BLaER1 treated with 17β-estradiol and CSF1 and Interleukin-3, amounts not matched to agents 10 nM and 100 nM (cell line): ENCODE measurements around the gene PTPRN2.

ENCODE experiments used
- H3K27ac ChIP-seq, 11 experiments: shearing (Covaris generic); formaldehyde crosslinking; 2 replicates each; pipeline ENCODE4 v1.8.1; 2022
- H3K27me3 ChIP-seq, 11 experiments: shearing (Covaris generic); formaldehyde crosslinking; 2 replicates each; pipeline ENCODE4 v1.8.1; 2022
- H3K36me3 ChIP-seq, 11 experiments: shearing (Covaris generic); formaldehyde crosslinking; 2 replicates each; pipeline ENCODE4 v1.8.1; 2022
- H3K4me1 ChIP-seq, 10 experiments: shearing (Covaris generic); formaldehyde crosslinking; 2 replicates each; pipeline ENCODE4 v1.8.1; 2022
- H3K4me2 ChIP-seq, 11 experiments: shearing (Covaris generic); formaldehyde crosslinking; 2 replicates each; pipeline ENCODE4 v1.8.1; 2022
- H3K4me3 ChIP-seq, 10 experiments: shearing (Covaris generic); formaldehyde crosslinking; 2 replicates each; pipeline ENCODE4 v1.8.1; 2022
- H3K9ac ChIP-seq, 11 experiments: shearing (Covaris generic); formaldehyde crosslinking; 2 replicates each; pipeline ENCODE4 v1.8.1; 2022
- H3K9me3 ChIP-seq, 11 experiments: shearing (Covaris generic); formaldehyde crosslinking; replicated peaks in 1 of 11; 2 replicates each; pipeline ENCODE4 v1.8.1; 2022
- H4K20me1 ChIP-seq, 11 experiments: shearing (Covaris generic); formaldehyde crosslinking; 2 replicates each; pipeline ENCODE4 v1.8.1; 2022
- Cebpa-rat ChIP-seq, 11 experiments: shearing (Covaris generic); IDR thresholded peaks; 2 replicates each; pipeline ENCODE4 v1.8.1; 2022

The PTPRN2 gene

DNA sequence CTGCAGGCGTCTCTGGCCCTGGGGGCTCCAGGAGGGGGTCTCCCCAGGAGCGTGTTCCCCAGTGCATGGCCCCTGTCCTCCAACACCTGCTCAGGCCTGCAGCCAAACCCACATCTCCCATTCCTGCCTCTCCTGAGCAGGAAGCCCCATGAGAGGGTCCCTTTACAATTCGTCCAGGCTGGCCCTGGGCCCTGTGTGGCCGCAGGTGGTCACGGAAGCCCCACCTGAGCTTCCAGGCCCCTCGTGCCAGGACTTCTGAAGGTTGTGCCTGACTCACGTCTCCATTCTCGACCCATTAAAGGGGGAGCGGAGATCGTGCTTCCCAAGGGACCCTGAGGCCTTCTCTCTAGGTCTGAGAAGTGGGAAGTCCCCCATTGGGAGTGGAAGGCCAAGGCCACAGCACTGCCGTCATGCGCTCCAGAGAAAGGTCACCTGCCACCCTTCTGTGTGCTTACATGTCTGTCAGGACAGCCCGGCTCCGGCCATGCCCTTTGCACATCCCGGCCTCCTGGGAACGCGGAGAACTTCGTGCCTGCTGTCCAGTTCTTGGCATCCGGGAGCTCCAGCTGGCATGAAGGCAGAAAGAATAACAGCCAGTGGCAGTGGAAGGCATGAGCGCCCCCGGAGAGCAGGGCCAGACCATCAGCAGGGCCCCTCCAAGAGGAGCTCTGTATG is 868.5 kb downstream of the PTPRN2 start:
- no peaks in the 10 kb centered on the region for H3K36me3 ChIP-seq
- no peak for TF ChIP-seq Cebpa-rat (IDR thresholded peaks at IDR 0.05)
- no peaks in the 10 kb centered on the region for H3K4me1 ChIP-seq
- no peak overlapping the region for H3K4me2 ChIP-seq
- H4K20me1 ChIP-seq, result peaks cover 0 to 5% (median 0%) of the 10 kb centered on the region in 11 experiments; a peak in 2 of 22 replicates
- H3K27ac ChIP-seq, result no peak overlapping the region
- no peak overlapping the region for H3K4me3 ChIP-seq
- H3K9ac ChIP-seq, result no peak overlapping the region
- peaks cover 0 to 5% (median 0%) of the 10 kb centered on the region in 11 experiments; a peak in 2 of 22 replicates for H3K9me3 ChIP-seq
- H3K27me3 ChIP-seq, result no peaks in the 10 kb centered on the region

DNA sequence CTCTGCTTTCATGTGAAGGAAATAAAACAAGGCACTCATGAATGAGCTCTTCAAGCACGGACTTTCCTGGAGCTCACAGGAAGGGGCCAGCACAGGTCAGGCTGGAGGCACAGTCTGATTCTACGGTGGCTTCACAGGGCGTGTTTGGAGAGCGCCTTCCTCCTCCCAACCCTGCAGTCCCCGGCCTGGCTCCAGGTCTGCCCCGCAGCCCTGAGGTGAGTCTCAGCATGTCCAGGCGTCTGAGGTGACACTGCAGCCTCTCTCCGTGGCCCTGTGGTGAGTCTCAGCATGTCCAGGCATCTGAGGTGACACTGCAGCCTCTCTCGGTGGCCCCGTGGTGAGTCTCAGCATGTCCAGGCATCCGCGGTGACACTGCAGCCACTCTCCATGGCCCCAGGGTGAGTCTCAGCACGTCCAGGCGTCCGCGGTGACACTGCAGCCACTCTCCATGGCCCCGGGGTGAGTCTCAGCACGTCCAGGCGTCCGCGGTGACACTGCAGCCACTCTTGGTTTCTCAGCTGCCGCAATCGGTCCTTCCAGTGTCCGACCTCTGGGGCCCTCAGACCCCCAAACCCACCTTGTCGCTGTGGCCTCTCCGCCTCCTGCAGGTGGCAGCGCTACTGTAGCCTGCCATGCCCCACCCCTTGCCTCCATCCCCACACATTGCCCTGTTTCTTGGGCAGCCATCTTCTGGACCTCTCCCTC is 869.2 kb downstream of the PTPRN2 start:
- Histone ChIP-seq H3K4me2 (no peak overlapping the region), H3K9ac (no peak overlapping the region), H3K36me3 (no peaks in the 10 kb centered on the region), H4K20me1 (peaks cover 0 to 5% (median 0%) of the 10 kb centered on the region in 11 experiments; a peak in 3 of 22 replicates), H3K27ac (no peak overlapping the region), H3K9me3 (peaks cover 0 to 5% (median 0%) of the 10 kb centered on the region in 11 experiments; a peak in 2 of 22 replicates), H3K4me1 (no peaks in the 10 kb centered on the region), H3K27me3 (no peaks in the 10 kb centered on the region), H3K4me3 (no peak overlapping the region)
- TF ChIP-seq Cebpa-rat (IDR thresholded peaks at IDR 0.05), result no peak

DNA sequence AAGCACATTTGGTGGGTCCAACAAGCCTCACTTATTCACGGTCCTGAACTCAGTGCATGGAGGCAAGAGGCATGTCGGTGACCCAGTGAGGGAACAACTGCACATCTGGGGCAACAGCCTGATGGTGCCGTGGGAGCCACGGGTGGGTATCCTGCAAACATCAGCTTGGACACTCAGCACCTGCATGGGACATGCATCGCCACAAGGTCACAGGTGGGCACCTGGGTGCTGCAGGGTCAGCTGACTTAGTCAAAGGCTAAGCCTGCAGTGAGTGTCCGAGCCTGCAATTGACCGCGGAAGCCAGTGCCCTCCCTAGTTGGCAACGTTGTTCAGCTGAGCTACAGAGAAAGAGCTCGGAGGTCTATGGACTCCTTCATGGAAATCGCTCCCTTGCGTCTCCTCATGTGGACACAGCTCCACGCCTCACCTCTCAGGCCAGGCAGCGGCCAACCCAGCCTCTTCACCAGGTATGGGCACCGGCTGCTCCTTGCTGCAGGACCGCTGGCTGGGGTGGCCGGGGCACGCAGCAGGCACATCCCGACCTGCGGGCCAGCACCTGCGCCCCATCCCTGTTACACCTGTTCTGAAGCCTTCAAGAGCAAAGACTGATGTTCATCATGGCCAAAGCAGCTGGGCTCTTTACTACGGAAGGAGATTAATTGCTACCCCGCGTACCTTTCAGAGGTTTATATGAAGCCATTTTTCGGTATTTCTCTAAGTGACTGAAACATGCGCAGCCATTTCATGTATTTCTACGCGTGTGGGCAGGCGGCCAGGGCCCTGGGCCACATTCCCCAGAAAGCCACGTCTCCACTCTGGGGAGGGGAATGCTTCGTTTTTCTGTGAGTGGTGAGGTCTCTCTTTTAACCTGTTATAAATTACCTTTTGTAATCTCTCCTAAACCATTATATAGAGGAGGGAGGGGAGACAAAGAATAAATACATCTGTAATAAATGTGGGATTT is 870.1 kb downstream of the PTPRN2 start:
- Histone ChIP-seq H3K9ac (no peak overlapping the region), H3K4me3 (no peak overlapping the region), H3K27ac (no peak overlapping the region), H3K27me3 (no peaks in the 10 kb centered on the region), H4K20me1 (peaks cover 0 to 5% (median 0%) of the 10 kb centered on the region in 11 experiments; a peak in 2 of 22 replicates), H3K4me2 (no peak overlapping the region), H3K36me3 (no peaks in the 10 kb centered on the region), H3K4me1 (no peaks in the 10 kb centered on the region), H3K9me3 (peaks cover 0 to 5% (median 0%) of the 10 kb centered on the region in 11 experiments; a peak in 2 of 22 replicates)
- no peak for TF ChIP-seq Cebpa-rat (IDR thresholded peaks at IDR 0.05)

DNA sequence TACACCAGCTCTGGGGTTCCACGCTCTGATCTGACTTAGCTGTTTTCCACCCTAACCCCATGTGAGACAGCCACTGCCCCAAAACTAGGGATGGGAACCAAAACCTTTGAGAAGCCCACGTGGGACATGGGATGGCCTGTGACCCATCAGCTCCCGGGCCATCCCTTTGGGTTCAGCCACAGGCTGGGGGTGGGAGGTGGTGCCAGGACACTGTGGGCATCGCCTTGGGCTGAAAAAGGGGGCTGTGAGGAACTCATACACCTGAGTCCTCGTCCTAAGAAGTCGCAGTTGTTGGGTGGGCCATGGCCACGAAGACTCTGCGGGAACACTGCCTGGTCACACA is 871.7 kb downstream of the PTPRN2 start:
- no peak overlapping the region for H3K4me3 ChIP-seq
- no peak overlapping the region for H3K4me2 ChIP-seq
- H3K4me1 ChIP-seq, result no peaks in the 10 kb centered on the region
- no peak overlapping the region for H3K27ac ChIP-seq
- H3K27me3 ChIP-seq, result no peaks in the 10 kb centered on the region
- H4K20me1 ChIP-seq, result peaks cover 0 to 5% (median 0%) of the 10 kb centered on the region in 11 experiments; a peak in 2 of 22 replicates
- no peak for TF ChIP-seq Cebpa-rat (IDR thresholded peaks at IDR 0.05)
- no peaks in the 10 kb centered on the region for H3K36me3 ChIP-seq
- peaks cover 0 to 5% (median 0%) of the 10 kb centered on the region in 11 experiments; a peak in 2 of 22 replicates for H3K9me3 ChIP-seq
- H3K9ac ChIP-seq, result no peak overlapping the region

DNA sequence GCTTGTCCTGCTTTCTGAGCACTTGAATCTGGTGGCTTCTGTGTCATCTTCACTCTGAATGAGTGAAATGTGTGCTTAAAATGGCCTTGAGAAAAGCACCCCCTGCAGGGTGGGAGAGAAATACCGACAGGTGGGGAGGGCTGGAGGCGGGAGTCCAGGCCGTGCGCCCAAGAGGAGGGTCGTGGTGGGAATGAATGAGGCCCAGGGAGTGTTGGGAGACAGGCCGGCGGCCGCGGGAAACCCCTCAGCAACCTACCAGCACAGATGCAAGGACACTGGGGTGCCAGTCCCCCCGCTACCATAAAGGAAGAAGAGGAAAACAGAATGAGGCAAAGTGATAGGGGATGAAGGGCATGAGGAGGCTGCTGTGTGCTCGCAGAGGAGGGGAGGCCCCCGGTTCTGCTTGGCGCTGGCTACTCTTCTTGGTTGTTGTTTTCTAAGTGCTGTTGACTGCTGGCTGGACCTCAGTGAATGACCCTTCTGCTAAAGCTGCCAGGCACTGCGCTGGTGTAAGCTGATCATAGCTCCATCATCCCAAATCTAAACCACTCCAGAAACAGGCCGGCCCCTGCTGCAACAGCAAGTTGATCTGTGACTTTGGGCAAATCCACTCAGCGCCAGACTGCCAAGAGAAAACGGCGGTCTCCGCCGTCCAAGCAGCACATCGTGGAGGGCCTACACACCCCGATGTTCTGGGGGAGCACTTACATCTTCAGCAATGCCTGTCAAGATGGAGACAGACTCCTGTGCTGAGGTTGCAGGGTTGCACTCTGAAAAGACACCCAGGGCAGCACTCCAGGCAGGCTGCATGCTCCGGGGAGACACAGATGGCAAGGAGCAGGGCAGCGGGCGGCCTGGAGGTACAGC is 872.3 kb downstream of the PTPRN2 start:
- TF ChIP-seq Cebpa-rat (IDR thresholded peaks at IDR 0.05), result no peak
- H3K27me3 ChIP-seq, result no peaks in the 10 kb centered on the region
- H3K4me1 ChIP-seq, result no peaks in the 10 kb centered on the region
- H3K36me3 ChIP-seq, result no peaks in the 10 kb centered on the region
- H3K4me3 ChIP-seq, result no peak overlapping the region
- H3K9ac ChIP-seq, result no peak overlapping the region
- H3K9me3 ChIP-seq, result peaks cover 0 to 5% (median 0%) of the 10 kb centered on the region in 11 experiments; a peak in 2 of 22 replicates
- H4K20me1 ChIP-seq, result peaks cover 0 to 5% (median 0%) of the 10 kb centered on the region in 11 experiments; a peak in 2 of 22 replicates
- no peak overlapping the region for H3K4me2 ChIP-seq
- H3K27ac ChIP-seq, result no peak overlapping the region

DNA sequence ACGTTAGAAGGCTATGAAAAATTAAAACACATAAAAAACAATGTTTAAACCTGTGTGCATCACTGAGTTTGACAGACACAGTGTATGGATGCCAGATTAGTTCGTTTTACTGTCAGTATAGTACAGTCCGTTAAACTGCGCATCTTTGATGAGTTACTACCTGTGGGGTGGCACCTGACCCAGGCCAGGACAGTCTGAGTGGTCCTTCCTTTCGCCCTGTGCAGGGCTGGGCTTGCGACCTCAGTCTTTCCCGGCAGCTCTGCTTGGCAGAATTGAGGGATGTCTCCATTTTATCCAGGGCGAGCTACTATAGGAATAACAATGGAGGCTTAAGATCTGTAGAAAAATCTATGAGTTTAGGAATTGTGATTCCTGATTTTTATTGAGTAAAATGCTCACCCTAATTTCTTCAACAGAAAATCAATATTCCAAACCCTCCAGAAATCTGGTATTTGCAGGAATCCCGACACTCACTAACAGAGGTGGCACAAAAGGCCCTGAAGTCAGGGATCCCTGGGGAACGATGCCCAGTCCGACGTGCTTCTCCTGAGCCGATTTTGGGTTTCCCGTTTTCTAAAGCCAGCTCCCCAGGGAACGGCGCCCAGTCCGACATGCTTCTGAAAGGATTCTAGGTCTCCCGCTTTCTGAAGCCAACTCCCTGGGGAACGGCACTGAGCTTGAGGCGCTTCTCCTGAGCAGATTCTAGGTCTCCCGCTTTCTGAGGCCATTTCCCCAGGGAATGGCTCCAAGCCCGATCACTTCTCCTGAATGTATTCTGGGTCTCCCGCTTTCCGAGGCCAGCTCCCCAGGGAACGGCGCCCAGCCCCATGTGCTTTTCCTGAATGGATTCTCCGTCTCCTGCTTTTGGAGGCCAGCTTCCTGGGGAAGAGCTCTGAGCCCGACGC is 873.2 kb downstream of the PTPRN2 start:
- Histone ChIP-seq H3K4me1 (no peaks in the 10 kb centered on the region), H3K4me2 (no peak overlapping the region), H3K9ac (no peak overlapping the region), H3K36me3 (no peaks in the 10 kb centered on the region), H3K27ac (no peak overlapping the region), H3K4me3 (no peak overlapping the region), H3K27me3 (no peaks in the 10 kb centered on the region), H3K9me3 (peaks cover 0 to 5% (median 0%) of the 10 kb centered on the region in 11 experiments; a peak in 2 of 22 replicates), H4K20me1 (peaks cover 0 to 5% (median 0%) of the 10 kb centered on the region in 11 experiments; a peak in 3 of 22 replicates)
- no peak for TF ChIP-seq Cebpa-rat (IDR thresholded peaks at IDR 0.05)

DNA sequence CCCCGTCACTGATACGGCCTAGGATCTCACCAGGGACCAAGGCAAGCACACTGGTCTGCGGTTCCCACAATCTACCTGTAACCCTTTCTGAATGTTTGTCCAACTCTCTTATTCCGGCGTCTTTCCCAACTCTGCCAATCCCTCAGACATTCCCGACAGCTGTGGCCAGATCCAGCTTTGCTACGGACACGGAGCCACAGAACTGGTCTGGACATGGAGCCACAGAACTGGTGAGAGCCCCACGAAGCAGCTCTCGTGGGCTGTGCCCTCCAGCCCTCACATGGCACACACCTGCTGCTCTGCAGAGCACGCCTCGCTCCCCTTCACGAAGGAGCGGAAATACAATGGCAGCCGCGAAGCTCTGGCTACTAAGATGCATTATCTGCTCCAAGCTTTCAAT is 874.0 kb downstream of the PTPRN2 start:
- Histone ChIP-seq H3K4me3 (no peak overlapping the region), H3K27me3 (peaks cover 0 to 3% (median 0%) of the 10 kb centered on the region in 11 experiments; a peak in 1 of 22 replicates), H3K36me3 (no peaks in the 10 kb centered on the region), H3K27ac (no peak overlapping the region), H3K4me1 (no peaks in the 10 kb centered on the region), H3K9ac (no peak overlapping the region), H3K9me3 (peaks cover 0 to 5% (median 0%) of the 10 kb centered on the region in 11 experiments; a peak in 2 of 22 replicates), H4K20me1 (peaks cover 0 to 5% (median 0%) of the 10 kb centered on the region in 11 experiments; a peak in 3 of 22 replicates), H3K4me2 (no peak overlapping the region)
- TF ChIP-seq Cebpa-rat (IDR thresholded peaks at IDR 0.05), result no peak
